PC-9 (cell line): Measurements from ENCODE around the gene CAPN14. TPM values are rescaled to one million over a fixed set of nuclear protein-coding genes. Genes with fewer than 3 reads are reported as not detected.

Experiments
- BruUV-seq: library from RNA; stranded (reverse); fragments of 400-500 nt; replicated peaks from 2 replicates; lab custom pipeline; 2021; lab: Mats Ljungman, UMichigan
- CTCF ChIA-PET: fragments of 300-600 bp; sonication (Branson Sonifier 250); formaldehyde crosslinking; loops from one replicate; lab custom pipeline; 2022; ENCODE audit warnings: antibody characterized with exemption; lab: Charles Lee
- POLR2A ChIA-PET: fragments of 300-600 bp; sonication (Branson Sonifier 250); formaldehyde crosslinking; loops from one replicate; lab custom pipeline; 2022; ENCODE audit warnings: antibody characterized with exemption; ENCODE audit not compliant: unreplicated experiment; lab: Charles Lee
- DNase-seq, 2 experiments: peaks; one replicate each; pipeline versions ENCODE4 v3.0.0 to v3.0.0-alpha.2; 2015 to 2022; ENCODE audit warnings: mixed read lengths in 1 of 2
- H2AFZ ChIP-seq: fragments of 200-600 bp; sonication (generic); 2 replicates; pipeline ENCODE4 v1.8.1; 2017; ENCODE audit warnings: antibody characterized with exemption
- H3F3A ChIP-seq: fragments of 200-600 bp; sonication (generic); 2 replicates; pipeline ENCODE4 v1.8.1; 2017; ENCODE audit warnings: antibody characterized with exemption, mild to moderate bottlenecking, low read depth; ENCODE audit not compliant: insufficient read depth
- H3K27ac ChIP-seq: fragments of 200-600 bp; sonication (generic); 2 replicates; pipeline ENCODE4 v1.6.1; 2016; ENCODE audit warnings: mixed run types
- H3K27me3 ChIP-seq: fragments of 200-600 bp; sonication (generic); 2 replicates; pipeline ENCODE4 v1.6.1; 2016; ENCODE audit warnings: low read depth, mixed run types; ENCODE audit not compliant: insufficient read depth
- H3K36me3 ChIP-seq: fragments of 200-600 bp; sonication (generic); 2 replicates; pipeline ENCODE4 v1.6.1; 2016; ENCODE audit warnings: low read depth, mixed run types
- H3K4me1 ChIP-seq: fragments of 200-600 bp; sonication (generic); replicated peaks from 2 replicates; pipeline ENCODE4 v1.6.1; 2016; ENCODE audit warnings: mixed run types; ENCODE audit not compliant: insufficient read depth
- H3K4me2 ChIP-seq: fragments of 200-600 bp; sonication (generic); 2 replicates; pipeline ENCODE4 v1.6.1; 2017; ENCODE audit warnings: mixed run types
- H3K4me3 ChIP-seq: fragments of 200-600 bp; sonication (generic); 2 replicates; pipeline ENCODE4 v1.6.1; 2016; ENCODE audit warnings: mixed run types
- H3K79me2 ChIP-seq: fragments of 200-600 bp; sonication (generic); 2 replicates; pipeline ENCODE4 v1.6.1; 2017; ENCODE audit warnings: low read depth, mixed run types
- H3K9me2 ChIP-seq: fragments of 200-600 bp; sonication (generic); 2 replicates; pipeline ENCODE4 v1.8.1; 2017; ENCODE audit warnings: mild to moderate bottlenecking; ENCODE audit not compliant: insufficient read depth
- H3K9me3 ChIP-seq: fragments of 200-600 bp; sonication (generic); 2 replicates; pipeline ENCODE4 v1.8.1; 2016; ENCODE audit warnings: low read depth; ENCODE audit not compliant: insufficient read depth
- H4K20me1 ChIP-seq: fragments of 200-600 bp; sonication (generic); 2 replicates; pipeline ENCODE4 v1.8.1; 2017; ENCODE audit not compliant: insufficient read depth
- EZH2 ChIP-seq: fragments of 200-600 bp; sonication (generic); IDR thresholded peaks from 2 replicates; pipeline ENCODE4 v1.8.0; 2017; ENCODE audit warnings: antibody characterized with exemption, low read depth
- intact Hi-C: fragments of 100-400 bp; cut with micrococcal nuclease; formaldehyde crosslinking; loops from one replicate; pipeline ENCODE4 v1.10.0; 2022; ENCODE audit not compliant: unreplicated experiment
- total RNA-seq: library from RNA; stranded (reverse); gene quantifications from 2 replicates; pipeline ENCODE4 v1.2.3, GENCODE V29; 2021
- TF ChIP-seq, protein P1 (sequence below): fragments of 200-600 bp; sonication (generic); conservative IDR thresholded peaks from 2 replicates; pipeline ENCODE4 v1.6.1; 2017; ENCODE audit warnings: mixed run types, antibody characterized with exemption, mild to moderate bottlenecking, moderate library complexity

CAPN14 gene
- total RNA-seq, 1 experiment from 2014 or later = 0.35 TPM

DNA sequence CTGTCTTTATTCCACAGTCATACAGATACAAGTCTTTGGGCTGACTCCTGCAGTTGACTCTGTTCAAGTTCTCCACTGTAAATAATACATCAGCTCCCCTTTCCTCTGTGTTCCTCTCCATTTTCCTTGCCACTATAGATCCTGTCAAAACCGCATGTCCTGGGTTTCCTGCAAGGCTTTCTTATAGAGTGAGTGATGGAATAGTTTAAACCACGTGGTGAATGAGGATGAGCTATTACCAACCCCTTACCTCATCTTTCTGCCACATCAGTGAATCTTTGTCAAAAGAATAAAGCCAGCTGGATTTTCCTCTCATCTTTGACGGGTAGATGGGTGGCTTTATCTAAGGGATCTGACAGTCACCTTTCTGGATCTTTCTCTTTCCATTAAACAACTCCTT, 75.2 kb downstream of the CAPN14 start:
- POLR2A ChIA-PET = no interaction called here
- Histone ChIP-seq H3K4me2 (no peak overlapping the region), H3K27me3 (no peaks in the 10 kb centered on the region), H3F3A (peaks cover 6% of the 10 kb centered on the region; the same call in 1 of the 2 replicates), H2AFZ (no peak overlapping the region), H3K9me3 (no peaks in the 10 kb centered on the region), H3K79me2 (peaks cover 2% of the 10 kb centered on the region; the same call in 1 of the 2 replicates), H3K27ac (no peak overlapping the region), H4K20me1 (no peaks in the 10 kb centered on the region), H3K36me3 (no peaks in the 10 kb centered on the region), H3K4me3 (no peak overlapping the region), H3K4me1 (no peaks in the 10 kb centered on the region), H3K9me2 (no peaks in the 10 kb centered on the region)
- CTCF ChIA-PET = no interaction called here
- intact Hi-C loops = no loop called here
- BruUV-seq = no TSS peak
- DNase-seq = no peak
- TF ChIP-seq EZH2 = no peak
- TF ChIP-seq, protein P1, sequence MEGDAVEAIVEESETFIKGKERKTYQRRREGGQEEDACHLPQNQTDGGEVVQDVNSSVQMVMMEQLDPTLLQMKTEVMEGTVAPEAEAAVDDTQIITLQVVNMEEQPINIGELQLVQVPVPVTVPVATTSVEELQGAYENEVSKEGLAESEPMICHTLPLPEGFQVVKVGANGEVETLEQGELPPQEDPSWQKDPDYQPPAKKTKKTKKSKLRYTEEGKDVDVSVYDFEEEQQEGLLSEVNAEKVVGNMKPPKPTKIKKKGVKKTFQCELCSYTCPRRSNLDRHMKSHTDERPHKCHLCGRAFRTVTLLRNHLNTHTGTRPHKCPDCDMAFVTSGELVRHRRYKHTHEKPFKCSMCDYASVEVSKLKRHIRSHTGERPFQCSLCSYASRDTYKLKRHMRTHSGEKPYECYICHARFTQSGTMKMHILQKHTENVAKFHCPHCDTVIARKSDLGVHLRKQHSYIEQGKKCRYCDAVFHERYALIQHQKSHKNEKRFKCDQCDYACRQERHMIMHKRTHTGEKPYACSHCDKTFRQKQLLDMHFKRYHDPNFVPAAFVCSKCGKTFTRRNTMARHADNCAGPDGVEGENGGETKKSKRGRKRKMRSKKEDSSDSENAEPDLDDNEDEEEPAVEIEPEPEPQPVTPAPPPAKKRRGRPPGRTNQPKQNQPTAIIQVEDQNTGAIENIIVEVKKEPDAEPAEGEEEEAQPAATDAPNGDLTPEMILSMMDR = no peak

DNA sequence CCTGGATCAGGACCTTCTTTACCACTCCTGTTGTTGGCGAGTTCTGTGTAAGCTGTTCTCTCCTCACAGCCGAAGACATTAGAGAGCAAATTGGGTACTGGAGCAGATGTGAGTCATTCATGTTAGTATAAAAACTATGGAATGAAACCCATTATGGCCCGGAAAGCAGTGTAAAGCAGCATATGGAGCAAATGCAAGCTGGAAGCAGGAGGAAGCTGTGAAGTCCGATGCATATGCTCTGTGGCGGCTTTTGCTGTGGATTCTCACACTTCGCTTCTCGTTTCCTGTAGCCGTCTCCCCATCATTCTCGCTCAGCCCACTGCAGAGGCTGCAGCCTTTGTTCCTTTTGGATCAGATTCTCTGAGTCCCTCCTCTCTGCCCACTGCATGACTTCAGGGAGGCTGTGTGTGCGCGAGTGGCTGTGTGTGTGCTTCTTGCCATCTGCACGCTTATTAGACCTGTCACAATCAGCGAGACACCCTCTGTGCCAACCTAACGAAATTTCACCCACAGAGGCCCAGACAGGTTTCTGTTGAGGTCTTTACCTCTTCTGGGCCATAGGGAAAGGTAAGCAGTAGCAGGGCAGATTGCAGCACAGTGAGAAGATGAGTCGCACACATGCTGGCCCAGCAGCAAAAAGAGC, 75.8 kb downstream of the CAPN14 start:
- Histone ChIP-seq H3K27me3 (no peaks in the 10 kb centered on the region), H3K79me2 (peaks cover 7% of the 10 kb centered on the region), H3K4me3 (no peak overlapping the region), H3K9me3 (no peaks in the 10 kb centered on the region), H3K36me3 (no peaks in the 10 kb centered on the region), H3K9me2 (no peaks in the 10 kb centered on the region), H3K27ac (no peak overlapping the region), H3K4me2 (no peak overlapping the region), H4K20me1 (no peaks in the 10 kb centered on the region), H3F3A (peaks cover 6% of the 10 kb centered on the region; the same call in 1 of the 2 replicates), H3K4me1 (peaks cover 3% of the 10 kb centered on the region), H2AFZ (no peak overlapping the region)
- ChIA-PET CTCF (no interaction called here), POLR2A (no interaction called here)
- intact Hi-C loops = no loop called here
- BruUV-seq = no TSS peak
- no peak for DNase-seq
- TF ChIP-seq, protein P1 = no peak
- TF ChIP-seq EZH2 = no peak

DNA sequence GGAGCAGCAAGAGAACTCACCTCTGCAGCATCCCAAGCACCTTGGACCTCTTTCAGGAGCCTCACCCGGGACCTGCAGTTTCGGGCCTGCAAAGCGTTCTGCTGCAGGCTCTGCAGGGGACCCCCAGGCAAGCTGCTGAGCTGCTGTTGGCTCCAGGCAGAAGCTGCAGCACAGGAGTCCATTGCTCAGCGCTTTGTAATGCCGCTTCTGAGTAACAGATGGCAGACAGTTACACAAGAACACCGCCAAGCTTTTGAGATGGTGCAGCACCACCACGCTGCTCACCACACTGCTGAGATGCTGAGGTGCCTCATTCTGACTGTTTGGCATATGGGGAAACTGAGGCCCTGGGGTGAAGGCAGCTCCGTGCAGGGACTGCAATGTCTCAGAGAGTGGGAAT, 77.2 kb downstream of the CAPN14 start:
- DNase-seq = no peak
- Histone ChIP-seq H3K4me3 (no peak overlapping the region), H3K4me2 (no peak overlapping the region), H3K9me2 (no peaks in the 10 kb centered on the region), H4K20me1 (no peaks in the 10 kb centered on the region), H2AFZ (no peak overlapping the region), H3K27ac (no peak overlapping the region), H3K9me3 (no peaks in the 10 kb centered on the region), H3K27me3 (no peaks in the 10 kb centered on the region), H3K79me2 (peaks cover 22% of the 10 kb centered on the region), H3K36me3 (no peaks in the 10 kb centered on the region), H3K4me1 (peaks cover 18% of the 10 kb centered on the region), H3F3A (peaks cover 15% of the 10 kb centered on the region; the same call in 1 of the 2 replicates)
- ChIA-PET POLR2A (no interaction called here), CTCF (no interaction called here)
- intact Hi-C loops = no loop called here
- TF ChIP-seq EZH2 = no peak
- TF ChIP-seq, protein P1 = no peak
- no TSS peak for BruUV-seq
